ENCODE data around the gene BMS1. TPM values are rescaled to one million over a fixed set of nuclear protein-coding genes. Genes with fewer than 3 reads are reported as not detected.

BMS1 gene
- total RNA-seq, 4 donors from 2014 or later, result 11.0 to 15.5 (median 13.2) TPM

GRCh38 chr10:42753507-42754154, 29.0 kb upstream of the BMS1 start:
- no peak for TF ChIP-seq CTCF (IDR thresholded peaks at IDR 0.05; ENCODE audit: low read depth)

GRCh38 chr10:42754155-42755027, 28.2 kb upstream of the BMS1 start:
- no peak for TF ChIP-seq CTCF (IDR thresholded peaks at IDR 0.05; ENCODE audit: low read depth)

- no peak for TF ChIP-seq CTCF (IDR thresholded peaks at IDR 0.05; ENCODE audit: low read depth)
Measured at GRCh38 chr10:42755028-42755451, 27.6 kb upstream of the BMS1 start.

GRCh38 chr10:42755556-42756093, 27.0 kb upstream of the BMS1 start:
- no peak for TF ChIP-seq CTCF (IDR thresholded peaks at IDR 0.05; ENCODE audit: low read depth)

- TF ChIP-seq CTCF (IDR thresholded peaks at IDR 0.05; ENCODE audit: low read depth), result no peak
Measured at GRCh38 chr10:42767906-42768305, 14.7 kb upstream of the BMS1 start.

GRCh38 chr10:42768581-42769152, 13.9 kb upstream of the BMS1 start:
- TF ChIP-seq CTCF (IDR thresholded peaks at IDR 0.05; ENCODE audit: low read depth), result no peak

- no peak for TF ChIP-seq CTCF (IDR thresholded peaks at IDR 0.05; ENCODE audit: low read depth)
Measured at GRCh38 chr10:42769173-42769572, 13.4 kb upstream of the BMS1 start.
